ENCODE results near the gene DLG2.

DNA sequence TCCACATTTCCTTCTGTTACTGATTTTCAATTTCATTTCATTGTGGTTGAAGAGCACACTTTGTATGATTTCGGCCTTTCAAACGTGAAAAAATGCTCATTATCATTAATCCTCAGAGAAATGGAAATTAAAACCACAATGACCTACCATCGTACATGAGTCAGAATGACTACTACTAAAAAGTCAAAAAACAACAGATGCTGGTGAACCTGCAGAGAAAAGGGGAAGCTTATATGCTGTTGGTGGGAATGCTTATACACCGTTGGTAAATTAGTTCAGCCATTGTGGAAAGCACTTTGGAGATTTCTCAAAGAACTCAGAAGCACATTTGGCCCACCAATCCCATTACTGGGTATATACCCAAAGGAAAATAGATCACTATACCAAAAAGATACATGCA lies 57.6 kb downstream of the DLG2 start:
- no peak for TF ChIP-seq POLR2AphosphoS5 (IDR thresholded peaks at IDR 0.05)
- TF ChIP-seq, protein P1, sequence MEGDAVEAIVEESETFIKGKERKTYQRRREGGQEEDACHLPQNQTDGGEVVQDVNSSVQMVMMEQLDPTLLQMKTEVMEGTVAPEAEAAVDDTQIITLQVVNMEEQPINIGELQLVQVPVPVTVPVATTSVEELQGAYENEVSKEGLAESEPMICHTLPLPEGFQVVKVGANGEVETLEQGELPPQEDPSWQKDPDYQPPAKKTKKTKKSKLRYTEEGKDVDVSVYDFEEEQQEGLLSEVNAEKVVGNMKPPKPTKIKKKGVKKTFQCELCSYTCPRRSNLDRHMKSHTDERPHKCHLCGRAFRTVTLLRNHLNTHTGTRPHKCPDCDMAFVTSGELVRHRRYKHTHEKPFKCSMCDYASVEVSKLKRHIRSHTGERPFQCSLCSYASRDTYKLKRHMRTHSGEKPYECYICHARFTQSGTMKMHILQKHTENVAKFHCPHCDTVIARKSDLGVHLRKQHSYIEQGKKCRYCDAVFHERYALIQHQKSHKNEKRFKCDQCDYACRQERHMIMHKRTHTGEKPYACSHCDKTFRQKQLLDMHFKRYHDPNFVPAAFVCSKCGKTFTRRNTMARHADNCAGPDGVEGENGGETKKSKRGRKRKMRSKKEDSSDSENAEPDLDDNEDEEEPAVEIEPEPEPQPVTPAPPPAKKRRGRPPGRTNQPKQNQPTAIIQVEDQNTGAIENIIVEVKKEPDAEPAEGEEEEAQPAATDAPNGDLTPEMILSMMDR (IDR thresholded peaks at IDR 0.05): no peak
- no peak for TF ChIP-seq EP300 (IDR thresholded peaks at IDR 0.05)

Measured in suprapubic skin (tissue), 4 donors.